Activated naive CD4-positive, alpha-beta T cell treated with anti-CD3 and anti-CD28 coated beads, Interleukin-2, amount 50 U/mL, for 24 hours (primary cell): ENCODE data around the gene NT5M.

ENCODE experiments used
- H3K27ac Mint-ChIP-seq: one replicate; pipeline ENCODE4 v1.8.0; 2021; ENCODE audit warnings: mild to moderate bottlenecking, mixed read lengths
- H3K27me3 Mint-ChIP-seq: one replicate; pipeline ENCODE4 v1.8.0; 2021; ENCODE audit warnings: mixed read lengths
- H3K36me3 Mint-ChIP-seq: one replicate; pipeline ENCODE4 v1.8.0; 2021; ENCODE audit warnings: mixed read lengths
- H3K4me1 Mint-ChIP-seq: one replicate; pipeline ENCODE4 v1.8.0; 2021; ENCODE audit warnings: mixed read lengths
- H3K4me3 Mint-ChIP-seq: one replicate; pipeline ENCODE4 v1.8.0; 2021; ENCODE audit warnings: mild to moderate bottlenecking, mixed read lengths
- H3K9me3 Mint-ChIP-seq: one replicate; pipeline ENCODE4 v1.8.0; 2021; ENCODE audit warnings: mixed read lengths

Gene NT5M

DNA sequence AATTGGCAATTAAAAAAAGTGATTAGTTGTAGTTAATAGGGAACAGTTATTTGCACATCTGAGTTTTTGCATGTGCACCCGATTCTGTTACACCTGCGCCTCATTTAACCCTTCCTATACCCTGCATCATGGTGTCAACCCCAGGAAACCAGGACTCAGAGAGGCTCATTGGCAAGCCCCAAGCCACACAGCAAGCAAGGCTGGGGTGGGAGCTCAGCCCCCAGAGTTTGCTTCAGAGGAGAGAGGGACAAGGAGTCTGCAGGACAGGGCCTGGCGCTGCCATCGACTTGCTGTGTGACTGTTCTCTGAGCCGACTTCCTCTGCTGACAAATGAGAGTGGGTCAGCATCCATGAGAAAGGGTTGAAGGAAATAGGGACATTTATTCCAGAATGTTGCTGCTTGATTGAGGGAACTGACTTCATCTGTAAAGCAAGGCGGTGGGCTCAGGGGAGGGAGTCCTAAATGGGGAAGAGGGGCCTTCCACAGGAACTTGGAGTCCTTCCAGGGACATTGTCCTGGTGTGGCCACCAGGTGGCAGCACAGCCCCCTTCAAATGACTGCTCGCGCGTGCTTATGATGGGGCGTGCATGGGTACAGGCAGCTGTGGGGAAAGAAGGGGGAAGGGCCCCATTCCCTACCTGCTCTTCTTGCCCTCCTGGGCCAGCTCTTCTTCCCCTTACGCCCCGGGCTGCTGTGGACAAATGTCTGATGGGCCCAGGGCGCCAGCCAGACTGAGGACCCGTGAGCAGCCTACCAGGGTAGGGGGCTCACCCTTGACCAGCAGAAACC lies 51.6 kb downstream of the NT5M start:
- Mint-ChIP-seq H3K4me1 (no peaks in the 10 kb centered on the region), H3K27me3 (no peaks in the 10 kb centered on the region), H3K36me3 (no peaks in the 10 kb centered on the region), H3K27ac (no peak overlapping the region), H3K9me3 (no peaks in the 10 kb centered on the region), H3K4me3 (no peak overlapping the region)

GRCh38 chr17:17355426-17355825 lies 52.3 kb downstream of the NT5M start:
- H3K27me3 Mint-ChIP-seq, result no peaks in the 10 kb centered on the region
- H3K36me3 Mint-ChIP-seq, result no peaks in the 10 kb centered on the region
- H3K4me3 Mint-ChIP-seq, result no peak overlapping the region
- no peaks in the 10 kb centered on the region for H3K9me3 Mint-ChIP-seq
- no peak overlapping the region for H3K27ac Mint-ChIP-seq
- no peaks in the 10 kb centered on the region for H3K4me1 Mint-ChIP-seq

DNA sequence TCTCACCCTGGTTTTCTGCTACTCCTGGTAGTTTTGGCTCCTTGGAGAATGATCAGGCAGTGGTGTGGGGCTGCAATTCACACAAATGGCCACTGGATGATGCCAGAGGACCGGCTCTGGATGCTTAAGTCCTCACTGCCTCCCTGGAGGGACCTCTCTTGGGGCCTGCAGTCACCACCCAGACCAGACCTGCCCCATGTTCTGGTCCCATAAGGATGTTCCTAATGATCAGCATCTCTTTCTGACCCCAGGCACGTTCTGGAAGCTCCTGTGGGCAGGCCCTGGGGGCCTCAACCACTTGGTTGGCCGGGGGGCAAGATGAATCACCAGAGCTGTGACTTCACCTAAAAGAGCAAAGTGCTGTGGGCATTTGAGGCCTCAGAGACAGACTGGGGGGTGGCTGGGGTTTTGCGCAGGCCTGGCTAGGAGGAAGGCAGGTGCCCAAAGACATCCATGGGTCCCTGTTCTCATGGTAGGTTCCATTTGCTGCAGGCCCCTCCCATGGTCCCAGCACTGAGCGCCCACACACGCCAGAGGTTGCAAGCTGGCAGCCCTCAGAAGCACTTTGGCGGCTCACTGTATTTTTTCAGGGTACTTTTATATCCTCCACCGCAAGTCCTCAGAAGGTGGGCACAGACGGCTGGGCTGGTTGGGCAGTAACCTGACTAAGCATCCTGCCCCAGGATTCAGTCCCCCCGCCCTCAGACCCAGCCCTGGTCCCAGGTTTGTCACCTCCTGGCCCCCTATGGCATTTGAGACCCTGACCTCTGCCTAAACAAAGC lies 53.2 kb downstream of the NT5M start:
- Mint-ChIP-seq H3K36me3 (no peaks in the 10 kb centered on the region), H3K27me3 (no peaks in the 10 kb centered on the region), H3K27ac (no peak overlapping the region)

GRCh38 chr17:17356931-17357270 lies 53.7 kb downstream of the NT5M start:
- no peaks in the 10 kb centered on the region for H3K4me1 Mint-ChIP-seq
- no peak overlapping the region for H3K4me3 Mint-ChIP-seq
- H3K9me3 Mint-ChIP-seq, result no peaks in the 10 kb centered on the region
- no peaks in the 10 kb centered on the region for H3K27me3 Mint-ChIP-seq
- no peaks in the 10 kb centered on the region for H3K36me3 Mint-ChIP-seq
- H3K27ac Mint-ChIP-seq, result no peak overlapping the region

More for the DNA sequence above, 53.2 kb downstream of the NT5M start:
- Mint-ChIP-seq H3K9me3 (no peaks in the 10 kb centered on the region), H3K4me1 (no peaks in the 10 kb centered on the region), H3K4me3 (no peak overlapping the region)

DNA sequence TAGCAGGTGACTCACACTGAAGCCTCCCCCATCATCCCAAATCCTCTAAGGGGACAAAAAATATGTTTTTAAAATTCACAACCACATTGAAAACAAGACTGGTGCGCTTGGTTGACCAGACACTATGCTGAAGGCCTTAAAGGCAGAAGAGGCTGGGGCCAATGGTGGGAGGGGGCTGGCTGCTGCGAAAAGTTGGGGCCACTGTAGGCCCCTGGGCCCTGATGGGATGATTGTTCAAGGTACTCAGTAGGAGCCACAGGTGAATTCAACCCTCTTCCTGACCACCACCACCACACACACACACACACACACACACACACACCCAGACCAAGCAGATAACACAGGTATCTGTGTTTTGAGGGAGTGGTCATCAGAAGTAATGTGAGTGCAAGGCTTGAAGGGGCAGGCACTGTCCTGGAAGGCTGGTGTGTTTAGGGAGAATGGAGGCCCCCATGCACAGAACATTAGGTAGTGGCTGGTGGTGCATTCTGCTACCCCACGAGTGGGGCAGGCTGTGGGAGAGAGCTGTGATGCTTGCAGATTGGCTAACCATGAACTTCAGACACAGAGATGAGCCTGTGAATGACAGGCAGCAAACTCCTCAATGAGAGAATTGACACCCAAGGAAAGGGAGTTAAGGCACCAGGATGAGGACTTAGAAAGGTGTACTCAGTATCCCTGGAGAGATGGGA lies 55.0 kb downstream of the NT5M start:
- no peak overlapping the region for H3K27ac Mint-ChIP-seq
- H3K4me1 Mint-ChIP-seq, result no peaks in the 10 kb centered on the region
- H3K4me3 Mint-ChIP-seq, result no peak overlapping the region
- H3K9me3 Mint-ChIP-seq, result no peaks in the 10 kb centered on the region
- no peaks in the 10 kb centered on the region for H3K27me3 Mint-ChIP-seq
- H3K36me3 Mint-ChIP-seq, result no peaks in the 10 kb centered on the region

DNA sequence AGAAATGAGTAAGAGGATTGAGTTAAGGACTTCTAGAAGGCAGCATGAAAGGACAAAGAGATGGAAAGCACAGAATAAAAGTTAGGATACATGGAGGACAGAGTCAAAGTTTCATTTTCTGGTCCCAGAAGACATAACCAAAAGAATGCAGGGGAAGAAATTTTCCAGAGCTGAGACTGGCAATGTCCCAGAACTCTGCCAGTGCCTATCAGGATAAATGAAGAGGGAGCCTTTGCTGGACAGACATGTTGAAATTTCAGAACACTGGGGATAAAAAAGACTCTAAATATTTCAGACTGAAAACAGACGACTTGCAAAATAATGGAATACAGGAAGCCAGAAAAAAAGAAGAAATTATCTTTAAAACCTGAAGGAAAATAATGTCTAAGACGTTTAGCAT lies 55.7 kb downstream of the NT5M start:
- H3K4me3 Mint-ChIP-seq, result no peak overlapping the region
- H3K4me1 Mint-ChIP-seq, result no peaks in the 10 kb centered on the region
- no peaks in the 10 kb centered on the region for H3K36me3 Mint-ChIP-seq
- H3K27me3 Mint-ChIP-seq, result no peaks in the 10 kb centered on the region
- no peaks in the 10 kb centered on the region for H3K9me3 Mint-ChIP-seq
- no peak overlapping the region for H3K27ac Mint-ChIP-seq

DNA sequence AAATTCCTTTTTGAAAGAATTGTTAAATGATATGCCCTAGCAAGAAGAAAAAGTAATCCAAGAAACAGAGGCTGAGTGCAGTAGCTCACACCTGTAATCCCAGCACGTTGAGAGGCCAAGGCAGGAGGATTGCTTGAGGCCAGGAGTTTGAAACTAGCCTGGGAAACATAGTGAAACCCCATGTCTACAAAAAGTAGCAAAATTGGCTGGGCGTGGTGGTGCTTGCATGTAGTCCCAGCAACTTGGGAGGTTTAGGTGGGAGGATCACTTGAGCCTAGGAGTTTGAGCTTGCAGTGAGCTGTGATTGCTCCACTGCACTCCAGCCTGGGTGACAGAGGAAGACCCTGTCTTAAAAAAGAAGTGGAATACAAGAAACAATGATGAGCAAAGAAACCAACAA lies 56.1 kb downstream of the NT5M start:
- Mint-ChIP-seq H3K9me3 (no peaks in the 10 kb centered on the region), H3K27me3 (no peaks in the 10 kb centered on the region), H3K36me3 (no peaks in the 10 kb centered on the region)

GRCh38 chr17:17360087-17360730 lies 57.0 kb downstream of the NT5M start:
- no peak overlapping the region for H3K4me3 Mint-ChIP-seq
- H3K9me3 Mint-ChIP-seq, result no peaks in the 10 kb centered on the region
- no peaks in the 10 kb centered on the region for H3K36me3 Mint-ChIP-seq
- no peaks in the 10 kb centered on the region for H3K27me3 Mint-ChIP-seq
- no peak overlapping the region for H3K27ac Mint-ChIP-seq
- H3K4me1 Mint-ChIP-seq, result no peaks in the 10 kb centered on the region

More for the DNA sequence above, 56.1 kb downstream of the NT5M start:
- Mint-ChIP-seq H3K4me1 (no peaks in the 10 kb centered on the region), H3K4me3 (no peak overlapping the region), H3K27ac (no peak overlapping the region)

DNA sequence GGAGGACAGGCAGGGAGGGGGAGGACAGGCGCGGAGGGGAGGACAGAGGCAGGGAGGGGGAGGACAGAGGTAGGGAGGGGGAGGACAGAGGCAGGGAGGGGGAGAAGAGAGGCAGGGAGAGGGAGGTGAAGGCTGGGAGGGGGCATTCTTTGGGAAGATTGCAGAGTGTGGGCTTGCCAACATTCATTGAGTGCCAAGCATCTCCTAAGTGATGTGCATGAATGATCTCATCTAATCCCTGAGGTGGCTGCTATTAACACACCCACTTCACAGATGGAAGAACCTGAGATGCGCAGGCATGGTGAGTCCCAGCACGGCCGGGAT lies 58.3 kb downstream of the NT5M start:
- no peaks in the 10 kb centered on the region for H3K9me3 Mint-ChIP-seq
- no peaks in the 10 kb centered on the region for H3K4me1 Mint-ChIP-seq
- H3K27ac Mint-ChIP-seq, result no peak overlapping the region
- no peaks in the 10 kb centered on the region for H3K36me3 Mint-ChIP-seq
- H3K27me3 Mint-ChIP-seq, result no peaks in the 10 kb centered on the region
- no peak overlapping the region for H3K4me3 Mint-ChIP-seq

- no peak overlapping the region for H3K4me3 Mint-ChIP-seq
- H3K36me3 Mint-ChIP-seq, result no peaks in the 10 kb centered on the region
- no peaks in the 10 kb centered on the region for H3K4me1 Mint-ChIP-seq
- no peak overlapping the region for H3K27ac Mint-ChIP-seq
- H3K27me3 Mint-ChIP-seq, result no peaks in the 10 kb centered on the region
- no peaks in the 10 kb centered on the region for H3K9me3 Mint-ChIP-seq
Measured at GRCh38 chr17:17361867-17362539, 58.8 kb downstream of the NT5M start.

DNA sequence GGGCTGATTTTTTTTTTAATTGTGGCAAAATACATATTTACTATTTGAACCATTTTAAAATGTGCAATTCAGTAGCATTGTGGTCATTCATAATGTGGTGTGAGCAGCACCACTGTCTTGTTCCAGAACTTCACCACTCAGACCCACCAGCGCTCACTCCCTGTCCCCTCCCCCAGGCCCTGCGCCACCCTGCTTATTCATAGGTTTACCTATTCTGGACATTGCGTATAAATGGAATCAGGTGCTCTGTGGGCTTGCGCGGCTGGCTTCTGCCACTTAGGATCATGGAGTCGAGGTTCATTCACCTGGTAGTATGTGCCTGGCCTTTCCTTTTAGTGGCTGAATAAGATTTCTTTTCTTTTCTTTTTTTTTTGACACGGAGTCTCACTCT lies 59.4 kb downstream of the NT5M start:
- Mint-ChIP-seq H3K4me1 (no peaks in the 10 kb centered on the region), H3K27me3 (no peaks in the 10 kb centered on the region), H3K4me3 (no peak overlapping the region), H3K36me3 (no peaks in the 10 kb centered on the region), H3K9me3 (no peaks in the 10 kb centered on the region), H3K27ac (no peak overlapping the region)

GRCh38 chr17:17363638-17364337 lies 60.6 kb downstream of the NT5M start:
- no peaks in the 10 kb centered on the region for H3K9me3 Mint-ChIP-seq
- H3K36me3 Mint-ChIP-seq, result no peaks in the 10 kb centered on the region

DNA sequence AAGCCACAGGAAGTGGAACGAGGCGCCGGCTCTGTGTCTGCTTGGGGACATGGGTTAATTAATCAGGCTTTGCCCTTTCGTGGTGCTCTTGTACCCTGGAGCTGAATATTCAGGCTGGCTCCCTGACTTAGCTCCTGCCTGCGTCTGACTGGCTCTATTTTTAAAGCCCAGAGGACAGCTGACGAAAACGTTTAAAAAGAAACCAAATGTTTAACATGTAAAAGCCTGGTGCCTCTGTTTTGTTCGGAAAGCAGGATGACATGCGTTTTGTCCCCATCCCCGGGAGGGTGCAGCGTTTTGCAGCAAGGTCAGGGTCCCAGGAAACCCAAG lies 61.1 kb downstream of the NT5M start:
- no peaks in the 10 kb centered on the region for H3K36me3 Mint-ChIP-seq
- no peaks in the 10 kb centered on the region for H3K9me3 Mint-ChIP-seq
- H3K4me1 Mint-ChIP-seq, result no peaks in the 10 kb centered on the region
- H3K27me3 Mint-ChIP-seq, result no peaks in the 10 kb centered on the region
- no peak overlapping the region for H3K27ac Mint-ChIP-seq
- H3K4me3 Mint-ChIP-seq, result no peak overlapping the region

More at GRCh38 chr17:17363638-17364337, 60.6 kb downstream of the NT5M start:
- no peak overlapping the region for H3K4me3 Mint-ChIP-seq
- no peaks in the 10 kb centered on the region for H3K4me1 Mint-ChIP-seq
- H3K27me3 Mint-ChIP-seq, result no peaks in the 10 kb centered on the region
- H3K27ac Mint-ChIP-seq, result no peak overlapping the region

- Mint-ChIP-seq H3K4me3 (no peak overlapping the region), H3K27ac (no peak overlapping the region), H3K4me1 (no peaks in the 10 kb centered on the region), H3K9me3 (no peaks in the 10 kb centered on the region), H3K27me3 (no peaks in the 10 kb centered on the region), H3K36me3 (no peaks in the 10 kb centered on the region)
Measured at GRCh38 chr17:17365476-17366110, 62.4 kb downstream of the NT5M start.

- Mint-ChIP-seq H3K27ac (no peak overlapping the region), H3K36me3 (no peaks in the 10 kb centered on the region), H3K9me3 (no peaks in the 10 kb centered on the region), H3K4me3 (no peak overlapping the region), H3K4me1 (no peaks in the 10 kb centered on the region), H3K27me3 (no peaks in the 10 kb centered on the region)
Measured at GRCh38 chr17:17366235-17366634, 63.1 kb downstream of the NT5M start.
